Activated naive CD4-positive, alpha-beta T cell treated with anti-CD3 and anti-CD28 coated beads, Interleukin-2, amount 50 U/mL, for 16 hours (primary cell): ENCODE data around the gene BLCAP.
"Not testable (repeated sequence)": the region's sequence is repeated elsewhere in the genome, so short reads cannot be mapped to it uniquely, and the experiment has no call there.

Experiments
- DNase-seq: peaks from one replicate; pipeline ENCODE4 v3.0.0-alpha.2; 2020

BLCAP gene

DNA sequence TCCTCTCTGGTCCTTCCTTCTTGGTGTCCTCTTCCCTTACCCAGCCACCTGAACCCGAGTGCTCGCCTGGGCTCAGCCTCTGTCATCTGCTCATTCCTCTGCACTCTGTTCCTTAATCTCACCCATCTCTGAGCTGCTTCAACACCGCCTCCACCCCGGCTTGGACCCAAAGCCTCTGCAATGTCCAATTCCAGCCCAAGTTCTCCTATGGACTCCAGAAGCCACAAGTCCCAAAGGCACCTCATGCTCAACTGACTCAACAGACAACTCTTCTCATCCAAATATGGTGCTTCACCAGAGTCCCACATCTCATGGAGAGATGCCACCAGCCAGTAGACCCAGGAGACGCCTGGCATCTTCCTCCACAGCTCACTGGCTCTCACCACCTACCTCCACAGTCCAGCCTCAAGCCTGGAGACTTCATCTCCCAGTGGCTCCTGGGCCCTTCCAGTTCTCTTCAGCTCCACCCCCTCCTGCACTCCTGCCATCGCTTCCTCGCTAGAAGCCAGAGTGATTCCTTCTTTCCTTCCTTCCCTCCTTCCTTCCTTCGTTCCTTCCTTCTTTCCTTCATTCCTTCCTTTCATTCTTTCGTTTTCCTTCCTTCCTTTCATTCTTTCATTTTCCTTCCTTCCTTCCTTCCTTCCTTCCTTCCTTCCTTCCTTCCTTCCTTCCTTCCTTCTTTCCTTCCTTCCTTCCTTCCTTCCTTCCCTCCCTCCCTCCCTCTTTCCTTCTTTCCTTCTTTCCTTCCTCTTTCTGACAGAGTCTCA, 47.6 kb downstream of the BLCAP start:
- DNase-seq, result no peak

DNA sequence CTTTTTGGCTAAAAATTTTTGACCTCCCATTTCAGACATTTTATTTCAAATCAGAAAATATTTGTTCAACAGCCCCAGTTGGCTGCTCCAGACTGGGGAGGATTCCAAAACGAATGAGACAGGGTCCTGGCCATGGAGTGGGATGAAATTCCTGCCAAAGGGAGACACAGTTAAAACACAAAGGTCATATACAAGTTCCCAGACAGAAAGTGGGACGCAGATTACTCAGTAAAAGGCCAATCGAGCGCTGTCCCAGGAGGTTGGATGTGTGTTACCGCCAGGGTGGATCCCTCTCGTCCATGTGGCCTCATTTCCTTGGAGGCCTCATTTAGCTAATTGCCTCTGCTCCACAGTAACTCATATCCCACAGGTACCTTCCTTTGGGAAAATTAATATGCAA, 48.4 kb downstream of the BLCAP start:
- DNase-seq, result no peak

- no peak for DNase-seq
Measured at GRCh38 chr20:37477041-37477440, 50.6 kb downstream of the BLCAP start.

DNA sequence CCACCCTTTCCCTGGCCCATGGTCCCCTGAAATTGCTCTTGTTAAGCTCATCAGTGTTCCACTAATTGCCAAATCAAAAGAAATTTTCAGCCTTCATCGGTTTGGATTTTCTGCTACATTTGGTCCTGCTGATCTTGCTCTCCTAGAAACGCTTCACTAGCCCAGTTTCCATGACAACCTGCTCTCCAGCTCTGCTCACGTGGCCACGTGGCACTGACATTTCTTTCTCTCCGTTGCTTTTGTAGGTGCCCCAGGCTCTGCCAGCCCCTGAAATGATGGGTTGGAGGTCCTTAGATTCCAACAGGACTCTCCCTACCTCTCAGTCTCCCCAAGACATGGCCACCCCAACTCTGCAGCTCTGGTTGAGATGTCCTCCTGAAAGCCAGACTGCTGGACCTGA, 52.4 kb downstream of the BLCAP start:
- no peak for DNase-seq

DNA sequence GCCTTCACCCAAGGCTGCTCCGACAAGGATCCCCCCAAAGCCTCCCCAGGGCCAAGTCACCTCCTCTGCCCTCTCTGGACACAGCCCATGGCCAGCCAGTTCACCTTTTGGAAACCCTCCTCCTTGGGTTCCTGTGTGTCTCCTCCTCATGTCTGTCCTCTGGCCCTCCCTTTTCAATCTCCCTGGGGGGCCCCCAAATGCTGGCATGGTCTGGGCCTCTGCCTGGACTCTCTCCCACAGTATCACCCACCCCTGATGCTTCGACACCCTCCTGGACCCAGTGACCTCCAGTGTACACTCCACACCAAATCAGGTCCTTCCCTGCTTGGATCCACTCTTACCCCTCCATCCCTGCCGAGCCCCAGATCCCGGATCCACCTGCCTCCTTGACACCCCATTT, 53.3 kb downstream of the BLCAP start:
- DNase-seq, result no peak

GRCh38 chr20:37473249-37474000, 54.3 kb downstream of the BLCAP start:
- no peak for DNase-seq

GRCh38 chr20:37472435-37472834, 55.2 kb downstream of the BLCAP start:
- not testable (repeated sequence) for DNase-seq

DNA sequence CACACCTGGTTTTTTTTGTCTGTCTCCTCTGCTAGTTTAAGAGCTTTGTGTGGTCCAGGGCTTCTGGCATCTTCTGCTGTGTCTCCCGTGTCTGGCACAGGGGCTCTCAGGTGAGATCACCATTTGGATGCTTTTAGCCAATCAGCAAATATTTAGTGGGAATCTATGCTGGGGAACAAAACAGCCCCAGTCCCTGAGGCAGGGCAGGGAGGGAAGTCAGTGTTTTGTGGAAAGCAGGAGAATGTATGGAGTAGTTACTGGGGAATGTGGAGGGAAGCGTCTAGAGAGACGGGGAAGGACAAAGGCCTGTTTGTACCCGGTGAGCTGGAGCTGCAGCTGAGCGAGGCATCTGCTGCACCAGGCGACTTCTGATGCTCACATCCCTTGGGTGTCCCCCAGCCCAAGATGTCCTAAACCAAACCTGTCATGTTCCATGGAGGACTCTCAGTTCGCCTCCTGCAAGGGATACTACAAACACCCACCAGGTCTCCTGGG, 55.9 kb downstream of the BLCAP start:
- no peak for DNase-seq

- DNase-seq, result not testable (repeated sequence)
Measured at GRCh38 chr20:37470190-37470589, 57.5 kb downstream of the BLCAP start.

DNA sequence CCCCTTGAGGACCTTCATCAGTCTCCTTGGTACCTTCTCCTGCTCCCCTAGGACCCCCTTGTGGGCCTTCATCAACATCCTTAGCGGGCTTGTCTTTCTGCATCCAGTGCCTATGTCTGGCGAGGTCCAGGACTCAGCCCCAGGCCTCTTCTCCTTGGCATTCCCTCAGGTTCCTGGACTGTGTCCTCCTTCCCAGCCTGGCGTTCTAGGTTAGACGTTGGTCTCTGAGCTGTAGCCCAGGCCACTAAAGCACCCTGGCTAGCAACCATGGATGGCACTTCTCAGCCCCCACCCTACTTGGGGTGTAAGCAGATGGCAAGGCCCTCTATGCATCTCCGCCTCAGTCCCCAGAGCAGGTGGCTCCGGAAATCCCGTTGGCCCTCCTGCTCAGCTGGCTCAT, 58.1 kb downstream of the BLCAP start:
- no peak for DNase-seq

DNA sequence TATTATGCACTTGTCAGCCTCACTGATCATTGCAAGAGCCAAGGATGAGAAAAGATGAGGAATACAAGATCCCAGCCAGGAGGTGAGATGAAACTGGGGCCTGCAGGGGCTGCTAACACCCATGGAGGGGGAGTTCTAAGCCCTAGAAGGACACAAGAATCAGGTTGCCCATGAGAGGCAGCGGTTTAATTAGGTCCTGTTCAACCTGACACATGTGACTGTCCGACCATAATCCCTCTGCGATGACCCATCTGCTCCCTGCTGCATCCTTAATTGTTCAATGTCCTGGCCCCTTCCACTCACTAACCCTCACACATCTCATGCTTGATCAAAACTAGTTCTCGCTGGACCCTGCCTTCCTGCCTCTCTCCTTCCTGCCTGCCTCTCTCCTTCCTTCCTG, 58.8 kb downstream of the BLCAP start:
- no peak for DNase-seq
